ENCODE data around the gene CKAP5.

CKAP5 gene

DNA sequence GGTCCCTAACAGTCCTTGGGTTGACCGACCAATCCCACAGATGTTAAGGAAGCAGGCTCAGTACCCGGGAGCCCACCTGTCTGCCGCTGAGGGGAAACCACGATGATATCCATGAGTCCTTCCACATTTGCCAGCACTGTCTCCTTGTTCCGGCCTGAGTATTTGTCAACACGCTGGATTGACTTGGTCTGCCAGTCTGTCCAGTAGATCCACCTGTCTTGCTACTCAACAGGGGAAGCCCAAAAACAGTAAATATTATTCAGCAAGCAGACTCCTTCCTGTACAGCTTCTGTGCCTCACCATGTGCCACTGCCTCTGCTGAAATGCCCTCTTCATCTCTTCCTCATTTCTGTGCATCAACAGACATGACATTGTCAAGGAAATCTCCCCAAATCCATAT, 22.8 kb upstream of the CKAP5 start:
- Mint-ChIP-seq H3K9me3 (no peaks in the 10 kb centered on the region), H3K27me3 (no peaks in the 10 kb centered on the region), H3K4me3 (no peak overlapping the region), H3K27ac (no peak overlapping the region), H3K4me1 (ENCODE audit: low read depth) (no peaks in the 10 kb centered on the region), H3K36me3 (ENCODE audit: low read depth) (no peaks in the 10 kb centered on the region)

DNA sequence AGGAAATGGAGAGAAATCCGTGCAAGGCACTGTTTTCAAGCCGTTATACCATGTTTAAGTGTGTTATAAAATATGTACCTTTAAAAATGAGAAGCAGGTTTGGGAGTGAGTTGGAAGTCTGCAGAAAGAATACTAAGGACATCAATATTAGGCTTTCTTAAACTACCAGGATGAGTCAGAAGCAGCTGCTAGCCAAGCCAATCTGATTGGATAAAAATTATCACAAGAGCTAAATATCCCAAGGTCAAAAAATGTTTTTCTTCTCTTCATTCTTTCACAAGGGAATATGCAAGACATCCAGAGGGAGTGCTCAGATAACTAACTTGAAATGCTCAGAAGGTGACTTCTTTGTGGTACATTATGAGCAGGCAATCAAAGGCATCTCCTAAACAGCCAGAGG, 19.3 kb upstream of the CKAP5 start:
- Mint-ChIP-seq H3K4me3 (no peak overlapping the region), H3K9me3 (no peaks in the 10 kb centered on the region), H3K4me1 (ENCODE audit: low read depth) (no peaks in the 10 kb centered on the region), H3K27me3 (peaks cover 3% of the 10 kb centered on the region), H3K27ac (no peak overlapping the region), H3K36me3 (ENCODE audit: low read depth) (no peaks in the 10 kb centered on the region)

DNA sequence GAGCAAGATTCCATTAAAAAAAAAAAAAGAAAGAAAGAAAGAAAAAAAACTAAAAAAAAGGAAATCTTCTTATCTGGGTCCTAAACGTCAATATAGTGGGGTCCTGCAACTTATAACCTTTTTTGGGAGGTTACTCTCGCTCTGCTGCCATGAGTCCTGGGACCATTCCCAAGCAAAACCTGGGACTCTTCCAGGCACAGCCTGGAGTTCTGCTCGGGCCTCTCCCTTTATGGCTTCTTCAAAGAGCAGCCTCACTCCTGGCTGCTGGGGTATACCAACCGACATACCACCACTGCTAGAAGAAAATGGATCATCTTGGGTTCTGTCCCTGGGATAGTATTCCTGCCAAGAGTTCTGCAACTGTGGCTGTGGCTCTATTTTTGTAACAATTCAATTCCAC, 14.1 kb upstream of the CKAP5 start:
- H3K27ac Mint-ChIP-seq: no peak overlapping the region
- no peaks in the 10 kb centered on the region for H3K4me1 Mint-ChIP-seq (ENCODE audit: low read depth)
- no peaks in the 10 kb centered on the region for H3K9me3 Mint-ChIP-seq
- H3K4me3 Mint-ChIP-seq: no peak overlapping the region
- no peaks in the 10 kb centered on the region for H3K36me3 Mint-ChIP-seq (ENCODE audit: low read depth)
- H3K27me3 Mint-ChIP-seq: peaks cover 3% of the 10 kb centered on the region

DNA sequence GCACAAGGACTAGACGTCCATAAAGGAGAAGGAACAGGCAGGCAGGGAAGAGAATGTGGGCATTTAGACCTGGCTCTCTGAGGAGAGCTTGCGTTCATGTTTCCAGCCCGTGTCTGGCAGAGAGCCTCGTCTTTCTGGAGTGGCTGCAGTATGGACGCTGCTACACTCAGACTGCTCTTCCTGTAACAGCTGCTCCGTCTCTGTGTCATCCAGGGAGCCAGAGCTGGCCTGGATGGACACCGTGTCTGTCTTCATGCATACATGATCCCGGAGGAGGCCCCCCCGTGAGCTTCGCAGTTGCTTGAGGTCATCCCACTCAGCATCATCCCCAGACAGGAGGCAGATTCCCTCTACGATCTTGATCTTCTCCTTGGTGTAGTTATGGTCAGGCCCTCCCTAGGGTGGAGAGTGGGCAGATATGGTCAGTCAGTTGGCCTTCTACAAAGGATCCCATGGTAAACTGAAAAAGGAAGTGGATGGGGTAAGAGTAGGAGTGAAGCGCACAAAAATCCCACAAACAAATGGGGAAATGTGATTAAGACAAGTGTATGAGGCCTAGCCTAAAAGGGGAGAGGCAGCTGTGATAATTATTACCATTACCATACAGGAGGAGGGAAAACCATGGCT, 13.0 kb upstream of the CKAP5 start:
- H3K9me3 Mint-ChIP-seq: no peaks in the 10 kb centered on the region
- no peaks in the 10 kb centered on the region for H3K4me1 Mint-ChIP-seq (ENCODE audit: low read depth)
- no peak overlapping the region for H3K27ac Mint-ChIP-seq
- H3K4me3 Mint-ChIP-seq: no peak overlapping the region
- H3K36me3 Mint-ChIP-seq (ENCODE audit: low read depth): no peaks in the 10 kb centered on the region
- peaks cover 3% of the 10 kb centered on the region for H3K27me3 Mint-ChIP-seq

DNA sequence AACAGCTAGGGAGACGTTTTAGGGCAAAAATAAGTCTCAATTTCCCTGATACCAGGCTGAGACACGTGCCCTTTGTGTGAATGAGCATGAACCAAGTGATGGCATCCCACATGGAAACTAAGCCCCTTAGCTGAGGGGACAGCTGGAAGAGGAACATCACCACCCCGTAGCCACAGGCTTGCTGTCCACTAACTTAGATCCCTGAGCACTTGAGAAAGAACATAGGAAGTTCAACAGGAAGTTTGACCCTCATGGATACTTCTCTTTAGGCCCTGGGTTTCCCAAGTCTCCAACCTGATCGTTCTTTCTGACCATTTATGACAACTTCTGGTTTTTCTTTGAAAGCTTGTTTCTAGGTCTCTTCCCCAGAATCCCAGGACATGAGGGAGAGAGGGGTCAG, 11.6 kb upstream of the CKAP5 start:
- no peaks in the 10 kb centered on the region for H3K36me3 Mint-ChIP-seq (ENCODE audit: low read depth)
- no peak overlapping the region for H3K27ac Mint-ChIP-seq

DNA sequence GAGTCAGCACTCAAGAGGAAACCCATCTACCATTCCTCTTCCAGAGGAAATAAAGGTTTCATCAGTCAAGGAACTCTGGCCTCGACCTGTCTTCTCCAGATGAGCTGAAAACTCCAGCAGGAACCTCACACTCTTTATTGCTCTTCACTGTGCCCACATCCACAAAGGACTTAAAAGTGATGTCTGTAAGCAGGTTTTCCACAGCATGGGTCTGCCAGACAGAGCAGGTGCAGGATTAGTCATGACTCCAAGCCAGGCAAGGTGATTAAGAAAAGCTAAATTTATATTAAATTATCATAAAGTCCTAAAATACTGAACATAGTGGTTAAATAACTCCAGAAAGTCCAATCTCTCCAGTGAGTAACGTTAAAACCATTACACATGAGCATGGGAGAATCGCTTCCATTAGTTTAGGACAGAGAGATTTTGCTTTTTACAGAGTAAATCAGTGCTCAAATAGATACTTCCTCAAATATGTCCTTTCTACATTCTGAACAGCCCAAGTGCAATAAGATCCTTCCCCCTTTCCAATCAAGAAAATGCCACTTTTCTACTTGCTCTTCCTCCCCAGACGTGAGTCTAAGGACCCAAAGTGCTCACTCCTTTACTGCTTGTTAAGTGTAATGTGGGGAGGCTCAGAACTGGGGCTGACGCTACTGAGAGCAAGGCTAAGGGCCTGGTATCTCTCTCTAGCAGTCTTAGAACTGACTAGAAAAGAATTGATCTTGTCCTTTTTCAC, 10.7 kb upstream of the CKAP5 start:
- Mint-ChIP-seq H3K4me3 (no peak overlapping the region), H3K4me1 (ENCODE audit: low read depth) (no peaks in the 10 kb centered on the region), H3K9me3 (no peaks in the 10 kb centered on the region), H3K36me3 (ENCODE audit: low read depth) (no peaks in the 10 kb centered on the region), H3K27ac (no peak overlapping the region), H3K27me3 (peaks cover 3% of the 10 kb centered on the region)

More for the DNA sequence above, 11.6 kb upstream of the CKAP5 start:
- H3K4me3 Mint-ChIP-seq: no peak overlapping the region
- H3K27me3 Mint-ChIP-seq: peaks cover 3% of the 10 kb centered on the region
- no peaks in the 10 kb centered on the region for H3K4me1 Mint-ChIP-seq (ENCODE audit: low read depth)
- no peaks in the 10 kb centered on the region for H3K9me3 Mint-ChIP-seq

DNA sequence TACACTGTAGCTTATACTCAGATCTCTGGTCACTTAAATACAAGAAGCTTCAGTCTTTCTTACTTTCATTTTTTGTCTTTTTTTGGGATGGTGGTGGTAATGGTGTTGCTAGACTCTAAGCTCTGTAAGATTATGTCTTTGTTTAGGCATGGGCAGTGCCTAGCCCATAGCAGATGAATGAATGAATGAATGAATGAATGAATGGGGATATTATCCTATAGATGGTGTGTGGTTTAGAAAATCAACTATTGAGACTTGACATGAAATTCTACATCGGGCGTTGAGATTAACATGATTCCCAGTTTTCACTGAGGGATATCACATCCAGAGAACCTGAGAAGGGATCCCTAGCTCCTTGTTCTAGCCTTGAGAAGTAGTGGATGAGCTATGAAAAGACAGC, 9.8 kb upstream of the CKAP5 start:
- Mint-ChIP-seq H3K4me3 (no peak overlapping the region), H3K27me3 (peaks cover 3% of the 10 kb centered on the region), H3K36me3 (ENCODE audit: low read depth) (no peaks in the 10 kb centered on the region), H3K27ac (no peak overlapping the region), H3K4me1 (ENCODE audit: low read depth) (no peaks in the 10 kb centered on the region), H3K9me3 (no peaks in the 10 kb centered on the region)

DNA sequence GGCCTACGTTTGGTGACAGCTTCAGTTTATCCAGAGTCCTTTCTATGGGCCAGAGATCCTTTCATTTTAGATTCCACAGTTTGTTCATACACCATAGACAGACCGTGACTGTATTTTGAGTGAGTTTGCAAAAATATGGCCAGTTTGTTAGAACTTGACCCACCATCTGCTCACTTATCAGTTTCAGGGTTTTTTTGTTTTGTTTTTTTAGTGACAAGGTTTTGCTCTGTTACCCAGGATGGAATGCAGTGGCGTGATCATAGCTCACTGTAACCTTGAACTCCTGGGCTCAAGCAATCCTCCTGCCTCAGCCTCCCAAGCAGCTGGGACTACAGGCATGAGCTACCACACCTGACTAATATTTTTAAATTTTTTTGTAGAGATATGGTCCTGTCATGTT, 9.1 kb upstream of the CKAP5 start:
- Mint-ChIP-seq H3K36me3 (ENCODE audit: low read depth) (no peaks in the 10 kb centered on the region), H3K27me3 (no peaks in the 10 kb centered on the region), H3K4me3 (no peak overlapping the region), H3K27ac (no peak overlapping the region), H3K4me1 (ENCODE audit: low read depth) (no peaks in the 10 kb centered on the region), H3K9me3 (no peaks in the 10 kb centered on the region)

DNA sequence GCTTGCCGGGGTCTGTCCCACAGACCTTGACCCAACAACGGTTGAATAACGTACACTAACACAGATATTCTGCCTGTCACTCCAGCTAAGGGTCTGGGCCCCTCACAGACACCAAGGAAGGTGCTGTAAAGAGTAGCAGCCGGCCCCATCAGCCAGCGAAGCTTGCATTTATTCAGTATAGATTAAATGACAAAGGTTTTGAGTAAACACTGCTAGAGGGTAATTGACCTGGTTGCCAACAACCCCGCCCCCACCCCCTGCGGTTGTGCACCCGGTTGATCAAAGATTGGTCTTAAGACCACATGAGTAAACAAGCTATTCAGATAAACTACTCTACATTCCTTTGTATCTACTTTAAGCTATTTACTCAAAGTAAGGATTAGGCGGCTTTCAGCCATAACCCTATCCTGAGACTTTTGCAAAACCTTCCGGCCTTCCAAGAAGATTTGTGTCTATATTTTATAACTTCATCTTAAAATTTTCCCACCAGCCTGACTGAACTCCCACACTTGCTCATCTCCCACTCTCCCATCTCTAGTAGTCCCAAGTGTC, 4.8 kb upstream of the CKAP5 start:
- no peaks in the 10 kb centered on the region for H3K9me3 Mint-ChIP-seq
- H3K27me3 Mint-ChIP-seq: no peaks in the 10 kb centered on the region
- H3K27ac Mint-ChIP-seq: no peak overlapping the region
- no peaks in the 10 kb centered on the region for H3K36me3 Mint-ChIP-seq (ENCODE audit: low read depth)
- no peak overlapping the region for H3K4me3 Mint-ChIP-seq
- peaks cover 11% of the 10 kb centered on the region for H3K4me1 Mint-ChIP-seq (ENCODE audit: low read depth)

DNA sequence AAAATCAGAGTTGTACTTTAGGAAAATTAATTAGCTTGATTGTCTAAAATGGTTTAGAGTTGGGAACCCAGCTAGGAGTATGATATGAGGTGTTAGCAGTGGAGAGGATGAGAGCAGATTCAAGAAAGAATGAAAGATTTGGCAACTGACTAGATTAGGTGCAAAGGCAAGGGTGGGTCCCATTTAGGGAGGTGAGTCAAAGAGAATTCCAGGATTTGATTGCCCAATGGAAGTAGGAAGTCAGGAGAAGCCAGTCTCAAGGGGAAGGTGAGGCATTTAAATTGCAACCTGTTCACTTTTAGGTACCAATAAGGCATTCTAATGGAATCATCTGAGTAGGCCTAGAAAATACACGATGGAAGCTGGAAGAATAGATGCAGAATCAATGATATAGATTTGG, 3.6 kb upstream of the CKAP5 start:
- Mint-ChIP-seq H3K4me1 (ENCODE audit: low read depth) (peaks cover 19% of the 10 kb centered on the region), H3K4me3 (no peak overlapping the region), H3K9me3 (no peaks in the 10 kb centered on the region)

DNA sequence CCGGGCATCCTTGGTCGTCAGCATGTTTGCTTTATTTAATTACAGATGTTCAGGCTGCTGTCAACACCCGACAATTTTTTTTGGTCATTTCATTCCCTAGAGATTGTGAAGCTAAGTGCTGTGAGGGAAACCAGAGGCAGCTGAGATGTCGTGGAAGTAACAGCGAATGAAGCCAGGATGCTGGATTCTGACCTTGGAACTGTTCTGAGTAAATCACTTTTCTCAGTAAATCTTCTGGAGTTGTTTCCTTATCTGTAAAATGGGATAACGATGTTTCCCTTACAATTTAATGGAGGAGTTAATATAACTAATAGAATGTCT, 390 bp upstream of the CKAP5 start:
- Mint-ChIP-seq H3K27ac (peak overlapping the region; percentile 93), H3K4me3 (peak overlapping the region; percentile 90), H3K4me1 (ENCODE audit: low read depth) (peaks cover 45% of the 10 kb centered on the region), H3K36me3 (ENCODE audit: low read depth) (peaks cover 24% of the 10 kb centered on the region), H3K27me3 (no peaks in the 10 kb centered on the region), H3K9me3 (no peaks in the 10 kb centered on the region)

More for the DNA sequence above, 3.6 kb upstream of the CKAP5 start:
- Mint-ChIP-seq H3K27ac (no peak overlapping the region), H3K36me3 (ENCODE audit: low read depth) (peaks cover 5% of the 10 kb centered on the region), H3K27me3 (no peaks in the 10 kb centered on the region)

DNA sequence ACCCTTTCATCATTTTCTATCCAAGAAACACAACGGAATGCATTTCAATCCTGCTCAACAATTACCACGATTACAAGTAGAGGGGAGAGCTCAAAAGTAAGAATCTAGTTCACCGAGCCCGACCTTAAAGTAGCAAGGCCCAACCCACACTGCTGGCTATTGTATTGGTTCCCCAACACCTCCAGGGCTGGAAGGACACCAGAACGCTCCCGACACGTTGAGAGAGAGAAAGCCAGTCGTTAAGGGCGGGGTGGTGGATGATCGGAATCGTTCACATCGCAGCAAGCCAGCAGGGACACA, 690 bp downstream of the CKAP5 start:
- no peaks in the 10 kb centered on the region for H3K9me3 Mint-ChIP-seq
- peak overlapping the region; percentile 92 for H3K4me3 Mint-ChIP-seq
- H3K36me3 Mint-ChIP-seq (ENCODE audit: low read depth): peaks cover 28% of the 10 kb centered on the region
- H3K4me1 Mint-ChIP-seq (ENCODE audit: low read depth): peaks cover 45% of the 10 kb centered on the region
- no peaks in the 10 kb centered on the region for H3K27me3 Mint-ChIP-seq
- H3K27ac Mint-ChIP-seq: peak overlapping the region; percentile 88

DNA sequence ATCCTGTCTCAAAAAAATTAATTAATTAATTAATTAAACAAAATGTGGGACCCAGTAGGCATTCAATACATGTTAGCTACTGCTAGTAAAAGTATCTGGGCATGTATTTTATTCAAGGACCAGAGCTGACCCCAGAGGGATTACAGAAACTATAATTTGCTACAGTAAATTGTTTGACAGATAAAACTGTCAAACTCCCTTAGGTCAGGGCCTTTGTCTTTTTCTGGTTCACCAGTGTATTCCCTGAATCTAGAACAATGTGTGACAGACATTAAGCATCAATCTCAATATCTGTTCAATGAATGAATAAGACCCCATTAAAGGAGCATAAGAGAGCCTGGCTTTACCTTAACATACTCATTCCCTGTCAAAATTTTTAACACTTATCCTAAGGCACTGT, 6.0 kb downstream of the CKAP5 start:
- Mint-ChIP-seq H3K36me3 (ENCODE audit: low read depth) (peaks cover 33% of the 10 kb centered on the region), H3K4me3 (no peak overlapping the region), H3K4me1 (ENCODE audit: low read depth) (peaks cover 43% of the 10 kb centered on the region), H3K27me3 (no peaks in the 10 kb centered on the region), H3K9me3 (no peaks in the 10 kb centered on the region), H3K27ac (no peak overlapping the region)

DNA sequence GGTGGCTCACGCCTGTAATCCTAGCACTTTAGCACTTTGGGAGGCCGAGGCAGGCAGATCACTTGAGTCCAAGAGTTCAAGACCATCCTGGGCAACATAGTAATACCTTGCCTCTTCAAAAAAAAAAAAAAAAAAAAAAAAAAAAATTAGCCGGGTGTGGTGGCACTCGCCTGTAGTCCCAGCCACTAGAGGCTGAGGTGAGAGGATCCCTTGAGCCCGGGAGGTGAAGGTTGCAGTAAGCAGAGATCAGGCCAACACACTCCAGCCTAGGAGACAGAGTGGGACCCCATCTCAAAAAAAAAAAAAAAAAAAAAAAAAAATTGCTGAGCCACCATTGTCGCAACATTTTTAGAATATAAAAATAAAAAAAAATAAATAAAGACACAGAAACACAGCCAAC, 7.6 kb downstream of the CKAP5 start:
- H3K9me3 Mint-ChIP-seq: no peaks in the 10 kb centered on the region

DNA sequence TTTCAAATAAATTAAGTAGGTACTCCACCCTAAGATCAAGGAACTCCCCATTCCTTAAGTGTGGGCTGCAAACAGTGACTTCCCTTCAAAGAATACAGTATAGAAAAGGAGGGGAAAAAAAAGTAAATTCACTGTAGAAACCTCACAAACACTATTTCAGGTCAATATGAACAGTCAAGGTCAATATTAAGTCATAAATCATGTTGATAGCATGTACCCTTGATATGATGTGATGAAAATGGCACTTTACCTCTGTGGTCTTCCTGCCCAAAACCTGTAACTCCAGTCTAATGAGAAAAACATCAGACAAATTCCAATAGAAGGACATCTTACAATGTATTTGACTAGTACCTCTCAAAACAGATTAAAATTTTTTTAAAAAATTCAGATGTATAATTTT, 8.2 kb downstream of the CKAP5 start:
- no peak overlapping the region for H3K27ac Mint-ChIP-seq
- H3K36me3 Mint-ChIP-seq (ENCODE audit: low read depth): peaks cover 25% of the 10 kb centered on the region
- H3K4me3 Mint-ChIP-seq: no peak overlapping the region
- no peaks in the 10 kb centered on the region for H3K27me3 Mint-ChIP-seq
- H3K4me1 Mint-ChIP-seq (ENCODE audit: low read depth): peaks cover 23% of the 10 kb centered on the region
- H3K9me3 Mint-ChIP-seq: no peaks in the 10 kb centered on the region

More for the DNA sequence above, 7.6 kb downstream of the CKAP5 start:
- Mint-ChIP-seq H3K27ac (no peak overlapping the region), H3K4me3 (no peak overlapping the region), H3K4me1 (ENCODE audit: low read depth) (peaks cover 26% of the 10 kb centered on the region), H3K27me3 (no peaks in the 10 kb centered on the region), H3K36me3 (ENCODE audit: low read depth) (peaks cover 23% of the 10 kb centered on the region)

DNA sequence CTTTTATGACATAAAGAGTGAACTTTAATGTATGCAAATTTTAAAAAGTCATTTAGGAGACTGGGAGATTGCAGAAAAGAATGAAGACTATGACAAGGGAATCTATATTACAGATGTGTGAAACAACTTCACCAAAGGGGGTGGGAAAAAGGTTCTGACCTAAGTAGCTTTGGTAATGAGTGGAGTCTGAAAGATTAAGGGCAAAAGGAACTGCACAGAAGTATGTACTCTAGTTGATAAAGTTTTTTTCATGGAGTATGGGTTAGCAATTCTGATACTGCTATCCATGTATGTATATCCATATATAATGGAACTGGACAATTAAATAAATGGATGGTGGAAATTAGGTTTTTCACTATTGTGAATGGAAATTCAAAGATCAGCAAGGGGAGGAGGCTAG, 9.2 kb downstream of the CKAP5 start:
- Mint-ChIP-seq H3K4me1 (ENCODE audit: low read depth) (peaks cover 16% of the 10 kb centered on the region), H3K9me3 (no peaks in the 10 kb centered on the region), H3K36me3 (ENCODE audit: low read depth) (peaks cover 24% of the 10 kb centered on the region), H3K27ac (no peak overlapping the region), H3K4me3 (no peak overlapping the region), H3K27me3 (no peaks in the 10 kb centered on the region)

Data from stimulated activated naive CD8-positive, alpha-beta T cell treated with anti-CD3 and anti-CD28 coated beads, Interleukin-15, Interleukin-2, amounts not matched to agents 100 ng/mL and 50 ng/mL, for 24 hours (primary cell).